H9 (cell line): ENCODE results near the gene TMEM186. TPM values are rescaled to one million over a fixed set of nuclear protein-coding genes. Genes with fewer than 3 reads are reported as not detected.
A peak's percentile ranks its signal among the peaks of the same experiment; 100 is the strongest.

Source experiments
- DNase-seq: peaks from one replicate; pipeline ENCODE4 v3.0.0-alpha.2; 2017
- H2AFZ ChIP-seq: one replicate; pipeline ENCODE4 v1.6.1; 2013; ENCODE audit warnings: mild to moderate bottlenecking, low read length, control low read depth, moderate library complexity
- H2AK5ac ChIP-seq: 2 replicates; pipeline ENCODE4 v1.6.1; 2013; ENCODE audit warnings: low read length, control low read depth, mixed read lengths; ENCODE audit not compliant: insufficient read length
- H2BK120ac ChIP-seq: one replicate; pipeline ENCODE4 v1.6.1; 2013; ENCODE audit warnings: low read depth, mild to moderate bottlenecking, low read length, control low read depth, inconsistent platforms; ENCODE audit not compliant: poor library complexity, severe bottlenecking
- H2BK12ac ChIP-seq: 2 replicates; pipeline ENCODE4 v1.6.1; 2013; ENCODE audit warnings: low read length, control low read depth, mixed read lengths, low read depth; ENCODE audit not compliant: insufficient read length
- H2BK15ac ChIP-seq: 2 replicates; pipeline ENCODE4 v1.6.1; 2013; ENCODE audit warnings: low read depth, low read length, control low read depth
- H2BK20ac ChIP-seq: one replicate; pipeline ENCODE4 v1.6.1; 2013; ENCODE audit warnings: low read depth, mild to moderate bottlenecking, low read length, control low read depth, inconsistent platforms; ENCODE audit not compliant: poor library complexity, severe bottlenecking
- H2BK5ac ChIP-seq: 2 replicates; pipeline ENCODE4 v1.6.1; 2013; ENCODE audit warnings: low read length, control low read depth, mixed read lengths; ENCODE audit not compliant: insufficient read length
- H3K14ac ChIP-seq: 2 replicates; pipeline ENCODE4 v1.6.1; 2013; ENCODE audit warnings: low read length, control low read depth; ENCODE audit not compliant: insufficient read depth
- H3K18ac ChIP-seq: 2 replicates; pipeline ENCODE4 v1.6.1; 2013; ENCODE audit warnings: low read depth, mild to moderate bottlenecking, mixed read lengths, low read length, control low read depth; ENCODE audit not compliant: insufficient read length
- H3K23ac ChIP-seq: 2 replicates; pipeline ENCODE4 v1.6.1; 2013; ENCODE audit warnings: low read length, control low read depth, mixed read lengths, low read depth; ENCODE audit not compliant: insufficient read length
- H3K23me2 ChIP-seq: 2 replicates; pipeline ENCODE4 v1.6.1; 2013; ENCODE audit warnings: low read depth, mild to moderate bottlenecking, mixed read lengths, low read length, control low read depth; ENCODE audit not compliant: insufficient read length, poor library complexity, severe bottlenecking
- H3K27ac ChIP-seq: 2 replicates; pipeline ENCODE4 v1.5.1; 2013; ENCODE audit warnings: low read length, control low read depth, mixed read lengths, low read depth; ENCODE audit not compliant: insufficient read length
- H3K27me3 ChIP-seq: 2 replicates; pipeline ENCODE4 v1.6.1; 2013; ENCODE audit warnings: low read length, control low read depth, inconsistent platforms; ENCODE audit not compliant: insufficient read depth
- H3K4ac ChIP-seq: 2 replicates; pipeline ENCODE4 v1.6.1; 2013; ENCODE audit warnings: low read depth, mild to moderate bottlenecking, control low read depth, inconsistent platforms, low read length, moderate library complexity
- H3K4me1 ChIP-seq: 2 replicates; pipeline ENCODE4 v1.6.1; 2013; ENCODE audit warnings: low read length, control low read depth, inconsistent platforms; ENCODE audit not compliant: insufficient read depth
- H3K4me2 ChIP-seq: 2 replicates; pipeline ENCODE4 v1.6.1; 2013; ENCODE audit warnings: low read length, control low read depth, mixed read lengths; ENCODE audit not compliant: insufficient read length, insufficient read depth
- H3K56ac ChIP-seq: 2 replicates; pipeline ENCODE4 v1.6.1; 2013; ENCODE audit warnings: low read depth, mild to moderate bottlenecking, mixed read lengths, low read length, control low read depth; ENCODE audit not compliant: insufficient read length
- H3K79me1 ChIP-seq: 2 replicates; pipeline ENCODE4 v1.6.1; 2013; ENCODE audit warnings: low read depth, mild to moderate bottlenecking, moderate library complexity, low read length, control low read depth, inconsistent platforms; ENCODE audit not compliant: insufficient read depth, poor library complexity, severe bottlenecking
- H3K79me2 ChIP-seq: 2 replicates; pipeline ENCODE4 v1.6.1; 2013; ENCODE audit warnings: low read length, control low read depth, inconsistent platforms; ENCODE audit not compliant: insufficient read depth
- H3K9ac ChIP-seq: 2 replicates; pipeline ENCODE4 v1.6.1; 2013; ENCODE audit warnings: low read length, control low read depth, mixed read lengths; ENCODE audit not compliant: insufficient read length; ENCODE audit errors: extremely low read depth
- H3K9me3 ChIP-seq: one replicate; pipeline ENCODE4 v1.6.1; 2013; ENCODE audit warnings: low read depth, low read length, inconsistent platforms; ENCODE audit not compliant: control insufficient read depth
- H3T11ph ChIP-seq: one replicate; pipeline ENCODE4 v1.6.1; 2013; ENCODE audit warnings: mild to moderate bottlenecking, low read length, control low read depth, inconsistent platforms
- H4K20me1 ChIP-seq: one replicate; pipeline ENCODE4 v1.6.1; 2013; ENCODE audit not compliant: control insufficient read depth, insufficient read length, insufficient read depth
- H4K5ac ChIP-seq: 2 replicates; pipeline ENCODE4 v1.6.1; 2013; ENCODE audit warnings: low read depth, mild to moderate bottlenecking, mixed read lengths, low read length, control low read depth; ENCODE audit not compliant: insufficient read length
- H4K8ac ChIP-seq: replicated peaks from 2 replicates; pipeline ENCODE4 v1.6.1; 2013; ENCODE audit warnings: low read length, control low read depth, mixed read lengths, low read depth; ENCODE audit not compliant: insufficient read length
- H4K91ac ChIP-seq: 2 replicates; pipeline ENCODE4 v1.6.1; 2013; ENCODE audit warnings: low read depth, mild to moderate bottlenecking, moderate library complexity, mixed read lengths, low read length, control low read depth; ENCODE audit not compliant: insufficient read length
- H3K27ac Mint-ChIP-seq, 3 experiments: 2 replicates in 2 of 3; 3 replicates in 1 of 3; pipeline ENCODE4 v1.8.0; 2020 to 2021; ENCODE audit warnings: mixed read lengths in 3 of 3, mild to moderate bottlenecking in 1 of 3, moderate library complexity in 1 of 3
- H3K27me3 Mint-ChIP-seq: 2 replicates; pipeline ENCODE4 v1.8.0; 2021; ENCODE audit warnings: low read depth, mild to moderate bottlenecking, moderate library complexity, mixed read lengths
- H3K36me3 Mint-ChIP-seq, 3 experiments: 2 replicates in 2 of 3; 3 replicates in 1 of 3; pipeline ENCODE4 v1.8.0; 2020 to 2021; ENCODE audit warnings: low read depth in 3 of 3, mixed read lengths in 3 of 3; ENCODE audit not compliant: insufficient read depth in 1 of 3
- H3K4me1 Mint-ChIP-seq, 2 experiments: 2 replicates each; pipeline ENCODE4 v1.8.0; 2020; ENCODE audit warnings: mixed read lengths in 2 of 2
- H3K4me3 Mint-ChIP-seq, 2 experiments: 2 replicates in 1 of 2; 3 replicates in 1 of 2; pipeline ENCODE4 v1.8.0; 2020 to 2021; ENCODE audit warnings: mild to moderate bottlenecking in 2 of 2, mixed read lengths in 2 of 2, moderate library complexity in 1 of 2
- H3K9me3 Mint-ChIP-seq, 2 experiments: 2 replicates in 1 of 2; 3 replicates in 1 of 2; pipeline ENCODE4 v1.8.0; 2020; ENCODE audit warnings: mild to moderate bottlenecking in 2 of 2, mixed read lengths in 2 of 2, moderate library complexity in 1 of 2
- CTCF ChIP-seq: fragments of 200-600 bp; sonication (generic); conservative IDR thresholded peaks from 3 replicates; pipeline ENCODE4 v1.8.0; 2021; ENCODE audit warnings: antibody characterized with exemption, mild to moderate bottlenecking
- whole genome bisulfite sequencing: extraction: QIAGEN DNeasy Blood & Tissue Kit; methylation state at CpG from one replicate; pipeline ENCODE4 v1.1.7; 2013; ENCODE audit warnings: missing lambda C conversion rate, low lambda C conversion rate, mixed read lengths; ENCODE audit not compliant: insufficient read length; ENCODE audit errors: extremely low coverage; 5-methylcytosine and 5-hydroxymethylcytosine counted together
- total RNA-seq: library from RNA; stranded (reverse); gene quantifications from 2 replicates; pipeline ENCODE4 v1.2.1, GENCODE V29; 2021

The TMEM186 gene
- total RNA-seq, 1 experiment from 2014 or later, result 9.6 TPM

GRCh38 chr16:8774208-8774607 lies 23.2 kb downstream of the TMEM186 start:
- no peak overlapping the region for H2BK15ac ChIP-seq
- no peak overlapping the region for H3K14ac ChIP-seq
- no peak overlapping the region for H3K9ac ChIP-seq
- no peak overlapping the region for H3K23ac ChIP-seq
- Mint-ChIP-seq H3K9me3 (no peaks in the 10 kb centered on the region), H3K36me3 (peaks cover 4 to 5% (median 4%) of the 10 kb centered on the region in 3 experiments), H3K27me3 (no peaks in the 10 kb centered on the region; the same call in 1 of the 2 replicates), H3K27ac (peak overlapping the region in 1 of 3 experiments; percentile 83; a peak in 1 of 7 replicates), H3K4me3 (no peak overlapping the region), H3K4me1 (peaks cover 0 to 5% of the 10 kb centered on the region in 2 experiments; a peak in 1 of 4 replicates)
- no peak overlapping the region for H2AK5ac ChIP-seq
- no peak overlapping the region for H2BK120ac ChIP-seq
- no peak overlapping the region for H2BK20ac ChIP-seq
- H4K91ac ChIP-seq, result no peak overlapping the region
- no peaks in the 10 kb centered on the region for H3K27me3 ChIP-seq
- WGBS, result no CpG with 5 or more reads among the region's 11 CpGs
- no peak for TF ChIP-seq CTCF
- H3T11ph ChIP-seq, result no peak overlapping the region
- H3K79me1 ChIP-seq, result no peaks in the 10 kb centered on the region
- H3K9me3 ChIP-seq, result no peaks in the 10 kb centered on the region
- no peaks in the 10 kb centered on the region for H4K20me1 ChIP-seq
- H4K8ac ChIP-seq, result no peak overlapping the region
- no peak overlapping the region for H3K56ac ChIP-seq
- H3K4me1 ChIP-seq, result no peaks in the 10 kb centered on the region
- no peak overlapping the region for H2AFZ ChIP-seq
- no peak overlapping the region for H3K4ac ChIP-seq
- H2BK12ac ChIP-seq, result no peak overlapping the region
- H3K18ac ChIP-seq, result no peak overlapping the region
- no peaks in the 10 kb centered on the region for H3K23me2 ChIP-seq
- no peak overlapping the region for H2BK5ac ChIP-seq
- H3K79me2 ChIP-seq, result no peaks in the 10 kb centered on the region
- no peak overlapping the region for H4K5ac ChIP-seq
- DNase-seq, result no peak
- H3K4me2 ChIP-seq, result no peak overlapping the region
- H3K27ac ChIP-seq, result no peak overlapping the region
